ENCODE data around the gene S1PR4. TPM values are rescaled to one million over a fixed set of nuclear protein-coding genes. Genes with fewer than 3 reads are reported as not detected.

Gene S1PR4
- total and polyA plus RNA-seq, 9 of the 15 experiments (the other 6 are each of a cell fraction or from before 2014, with no cell fraction given), result 0.27 TPM; not detected in 8

DNA sequence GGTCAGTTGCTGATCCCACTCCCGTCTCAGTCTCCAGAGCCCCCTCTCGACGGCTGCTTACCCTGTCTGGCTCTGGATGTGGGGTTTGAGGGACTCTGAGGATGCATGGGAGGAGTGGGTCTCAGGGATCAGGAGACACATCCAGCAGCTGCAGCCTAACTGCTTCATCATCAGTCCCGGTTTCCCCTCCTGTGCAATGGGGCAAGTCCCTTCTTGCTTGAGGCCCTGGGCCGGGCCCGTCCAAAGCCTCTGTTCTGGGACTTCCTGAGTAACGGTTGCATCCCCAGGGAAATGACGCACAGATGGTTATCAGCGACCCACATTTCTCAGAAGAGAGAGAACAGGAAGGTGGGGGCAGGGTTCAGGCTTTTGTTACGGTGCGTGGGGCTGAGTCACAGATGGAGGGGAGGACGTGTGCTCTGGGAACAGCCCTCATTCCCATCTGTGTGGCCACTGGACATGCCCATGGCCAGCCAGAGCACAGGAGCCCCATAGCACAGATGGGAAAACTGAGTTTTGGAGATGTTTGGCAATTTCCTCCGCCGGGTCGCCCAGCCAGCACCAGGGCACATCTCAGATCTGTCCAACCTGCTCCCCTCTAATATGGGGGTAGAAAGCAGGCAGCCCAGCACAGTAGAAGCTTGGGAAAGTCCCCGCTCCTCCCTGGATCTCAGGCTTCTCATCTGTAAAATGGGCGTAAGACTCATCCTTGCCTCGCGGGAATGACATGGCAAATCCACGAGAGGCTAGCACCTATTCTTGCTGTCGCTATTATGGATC, 23.4 kb upstream of the S1PR4 start:
- 14% methylated on average over 20 of the region's 21 CpGs for WGBS (ENCODE audit: insufficient coverage, low coverage, missing lambda C conversion rate)
- peak overlapping the region; percentile 88 for H3K27ac ChIP-seq (ENCODE audit: extremely low read depth, low read depth, low read length)
- no peaks in the 10 kb centered on the region for H3K9me1 ChIP-seq (ENCODE audit: control insufficient read depth, insufficient read depth, low read length)
- ATAC-seq (peak; percentile 98), FAIRE-seq (peak; percentile 99), DNase-seq (ENCODE audit: extremely low read depth in 1 of 4, low spot score in 3 of 4) (peak; percentile 92 to 97 (median 93))
- POLR2A ChIA-PET, result no interaction called here
- no peaks in the 10 kb centered on the region for H4K20me1 ChIP-seq (replicated peaks; ENCODE audit: control insufficient read depth, insufficient read depth, low read length)
- H3K36me3 ChIP-seq (ENCODE audit: control insufficient read depth, insufficient read depth, low read length), result no peaks in the 10 kb centered on the region
- intact Hi-C loops (cut with micrococcal nuclease), result no loop called here
- H2AFZ ChIP-seq (ENCODE audit: low read depth, low read length), result peak overlapping the region; percentile 75
- peak overlapping the region; percentile 43 for H3K4me3 ChIP-seq
- in situ Hi-C loops (cut with MboI), result loop anchor here (5.0 kb wide), 1 partner anchor 203 kb away; no protein-coding TSS in a partner anchor
- H3K79me2 ChIP-seq (ENCODE audit: control insufficient read depth, insufficient read depth, low read length), result peaks cover 4% of the 10 kb centered on the region; the same call in 1 of the 3 replicates
- BruUV-seq (replicated peaks), result no TSS peak
- H3K9me3 ChIP-seq (replicated peaks; ENCODE audit: control insufficient read depth, insufficient read depth, low read depth, low read length), result peaks cover 4% of the 10 kb centered on the region
- H3K27me3 ChIP-seq (ENCODE audit: control insufficient read depth in 2 of 2, insufficient read depth in 2 of 2, low read length in 2 of 2), result no peaks in the 10 kb centered on the region
- H3K4me2 ChIP-seq (ENCODE audit: insufficient read depth, low read length), result peak overlapping the region; percentile 86
- H3K4me1 ChIP-seq (replicated peaks in 1 of 2; ENCODE audit: control insufficient read depth in 2 of 2, insufficient read depth in 2 of 2, low read length in 2 of 2), result peaks cover 10 to 30% of the 10 kb centered on the region in 2 experiments
- peak overlapping the region; percentile 79 to 85 for H3K9ac ChIP-seq (ENCODE audit: insufficient read depth in 1 of 2, low read depth in 2 of 2, low read length in 2 of 2)
- CTCF ChIA-PET (ENCODE audit: low intra/inter-chr PET ratio), result interaction anchor here (0.6 kb wide), 1 partner anchor 145 kb away, joined by 3 read pairs; no protein-coding TSS in a partner anchor
- TF ChIP-seq BRD9 (IDR thresholded peaks at IDR 0.05; ENCODE audit: low read depth, partially characterized antibody) (peak; percentile 70), CTBP1 (IDR thresholded peaks at IDR 0.05; ENCODE audit: borderline replicate concordance) (peak; percentile 88), HDGF (IDR thresholded peaks at IDR 0.05) (peak; percentile 66; the same call in 1 of the 2 replicates), MBD2 (IDR thresholded peaks at IDR 0.05; ENCODE audit: borderline replicate concordance, low read depth) (peak; percentile 71; the same call in 1 of the 2 replicates), ZBTB7A (IDR thresholded peaks at IDR 0.05; ENCODE audit: borderline replicate concordance, control insufficient read depth, low read depth, low read length) (peak; percentile 6; the same call in 1 of the 2 replicates), BRD4 (IDR thresholded peaks at IDR 0.05) (peak; percentile 89; the same call in 1 of the 2 replicates), ESRRA (IDR thresholded peaks at IDR 0.05; ENCODE audit: borderline replicate concordance, low read depth) (peak; percentile 71), CREBBP (IDR thresholded peaks at IDR 0.05; ENCODE audit: low read depth, low read length) (no peak), SRF (CRISPR knock-in tag; IDR thresholded peaks at IDR 0.05) (0 out of 4 replicates have a peak, but pooled peaks of 1 of the 2 experiments have one; percentile 65), POLR2AphosphoS5 (IDR thresholded peaks at IDR 0.05; ENCODE audit: control insufficient read depth, insufficient read depth, low read depth, low read length) (peak; percentile 75; the same call in 1 of the 2 replicates)
- TF ChIP-seq, protein P1, sequence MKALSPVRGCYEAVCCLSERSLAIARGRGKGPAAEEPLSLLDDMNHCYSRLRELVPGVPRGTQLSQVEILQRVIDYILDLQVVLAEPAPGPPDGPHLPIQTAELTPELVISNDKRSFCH (CRISPR knock-in tag; IDR thresholded peaks at IDR 0.05), result no peak
- TF ChIP-seq, protein P1 (tag; IDR thresholded peaks at IDR 0.05), result peak; percentile 69
- TF ChIP-seq, protein P2, sequence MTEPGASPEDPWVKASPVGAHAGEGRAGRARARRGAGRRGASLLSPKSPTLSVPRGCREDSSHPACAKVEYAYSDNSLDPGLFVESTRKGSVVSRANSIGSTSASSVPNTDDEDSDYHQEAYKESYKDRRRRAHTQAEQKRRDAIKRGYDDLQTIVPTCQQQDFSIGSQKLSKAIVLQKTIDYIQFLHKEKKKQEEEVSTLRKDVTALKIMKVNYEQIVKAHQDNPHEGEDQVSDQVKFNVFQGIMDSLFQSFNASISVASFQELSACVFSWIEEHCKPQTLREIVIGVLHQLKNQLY (CRISPR knock-in tag; conservative IDR thresholded peaks at IDR 0.05), result peak in 1 of 2 experiments; percentile 65; a peak in 1 of 4 replicates
- TF ChIP-seq, protein P3, sequence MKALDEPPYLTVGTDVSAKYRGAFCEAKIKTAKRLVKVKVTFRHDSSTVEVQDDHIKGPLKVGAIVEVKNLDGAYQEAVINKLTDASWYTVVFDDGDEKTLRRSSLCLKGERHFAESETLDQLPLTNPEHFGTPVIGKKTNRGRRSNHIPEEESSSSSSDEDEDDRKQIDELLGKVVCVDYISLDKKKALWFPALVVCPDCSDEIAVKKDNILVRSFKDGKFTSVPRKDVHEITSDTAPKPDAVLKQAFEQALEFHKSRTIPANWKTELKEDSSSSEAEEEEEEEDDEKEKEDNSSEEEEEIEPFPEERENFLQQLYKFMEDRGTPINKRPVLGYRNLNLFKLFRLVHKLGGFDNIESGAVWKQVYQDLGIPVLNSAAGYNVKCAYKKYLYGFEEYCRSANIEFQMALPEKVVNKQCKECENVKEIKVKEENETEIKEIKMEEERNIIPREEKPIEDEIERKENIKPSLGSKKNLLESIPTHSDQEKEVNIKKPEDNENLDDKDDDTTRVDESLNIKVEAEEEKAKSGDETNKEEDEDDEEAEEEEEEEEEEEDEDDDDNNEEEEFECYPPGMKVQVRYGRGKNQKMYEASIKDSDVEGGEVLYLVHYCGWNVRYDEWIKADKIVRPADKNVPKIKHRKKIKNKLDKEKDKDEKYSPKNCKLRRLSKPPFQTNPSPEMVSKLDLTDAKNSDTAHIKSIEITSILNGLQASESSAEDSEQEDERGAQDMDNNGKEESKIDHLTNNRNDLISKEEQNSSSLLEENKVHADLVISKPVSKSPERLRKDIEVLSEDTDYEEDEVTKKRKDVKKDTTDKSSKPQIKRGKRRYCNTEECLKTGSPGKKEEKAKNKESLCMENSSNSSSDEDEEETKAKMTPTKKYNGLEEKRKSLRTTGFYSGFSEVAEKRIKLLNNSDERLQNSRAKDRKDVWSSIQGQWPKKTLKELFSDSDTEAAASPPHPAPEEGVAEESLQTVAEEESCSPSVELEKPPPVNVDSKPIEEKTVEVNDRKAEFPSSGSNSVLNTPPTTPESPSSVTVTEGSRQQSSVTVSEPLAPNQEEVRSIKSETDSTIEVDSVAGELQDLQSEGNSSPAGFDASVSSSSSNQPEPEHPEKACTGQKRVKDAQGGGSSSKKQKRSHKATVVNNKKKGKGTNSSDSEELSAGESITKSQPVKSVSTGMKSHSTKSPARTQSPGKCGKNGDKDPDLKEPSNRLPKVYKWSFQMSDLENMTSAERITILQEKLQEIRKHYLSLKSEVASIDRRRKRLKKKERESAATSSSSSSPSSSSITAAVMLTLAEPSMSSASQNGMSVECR (CRISPR knock-in tag; IDR thresholded peaks at IDR 0.05), result no peak

All from K562 (cell line).